Fibroblast of skin of right quadriceps (primary cell): Measurements from ENCODE around the gene ZW10.
"Not testable (repeated sequence)": the region's sequence is repeated elsewhere in the genome, so short reads cannot be mapped to it uniquely, and the experiment has no call there.

Source experiments
- DNase-seq: peaks from one replicate; pipeline ENCODE4 v3.0.0-alpha.2; 2013

Gene ZW10

GRCh38 chr11:113736323-113736722, 37.2 kb downstream of the ZW10 start:
- DNase-seq: no peak

- DNase-seq: no peak
Measured at GRCh38 chr11:113732092-113732491, 41.4 kb downstream of the ZW10 start.

GRCh38 chr11:113730887-113731726, 42.4 kb downstream of the ZW10 start:
- peak; percentile 57 for DNase-seq

GRCh38 chr11:113729456-113729855, 44.0 kb downstream of the ZW10 start:
- DNase-seq: no peak

GRCh38 chr11:113728814-113729213, 44.7 kb downstream of the ZW10 start:
- peak; percentile 11 for DNase-seq

- DNase-seq: no peak
Measured at GRCh38 chr11:113725913-113726312, 47.6 kb downstream of the ZW10 start.

GRCh38 chr11:113725407-113725806, 48.1 kb downstream of the ZW10 start:
- DNase-seq: no peak

GRCh38 chr11:113724778-113725177, 48.7 kb downstream of the ZW10 start:
- no peak for DNase-seq

- DNase-seq: no peak
Measured at GRCh38 chr11:113723787-113724186, 49.7 kb downstream of the ZW10 start.

- DNase-seq: no peak
Measured at GRCh38 chr11:113722934-113723333, 50.6 kb downstream of the ZW10 start.

GRCh38 chr11:113722221-113722620, 51.3 kb downstream of the ZW10 start:
- DNase-seq: no peak

GRCh38 chr11:113721462-113722066, 51.9 kb downstream of the ZW10 start:
- peak; percentile 48 for DNase-seq

- not testable (repeated sequence) for DNase-seq
Measured at GRCh38 chr11:113720478-113720877, 53.0 kb downstream of the ZW10 start.

- no peak for DNase-seq
Measured at GRCh38 chr11:113715882-113716625, 57.4 kb downstream of the ZW10 start.

GRCh38 chr11:113715273-113715672, 58.2 kb downstream of the ZW10 start:
- DNase-seq: no peak

- no peak for DNase-seq
Measured at GRCh38 chr11:113710989-113711388, 62.5 kb downstream of the ZW10 start.

GRCh38 chr11:113705871-113706655, 67.4 kb downstream of the ZW10 start, which contains the start of gene TMPRSS5:
Gene TMPRSS5, minus strand, starts transcription at chr11:113706308. Its CDS starts 84 bp downstream, at chr11:113706224.
- DNase-seq: no peak

GRCh38 chr11:113703551-113703950, 69.9 kb downstream of the ZW10 start:
- DNase-seq: not testable (repeated sequence)

- no peak for DNase-seq
Measured at GRCh38 chr11:113701491-113701890, 72.0 kb downstream of the ZW10 start.

GRCh38 chr11:113698515-113698914, 75.0 kb downstream of the ZW10 start:
- DNase-seq: no peak

- DNase-seq: no peak
Measured at GRCh38 chr11:113697756-113698407, 75.6 kb downstream of the ZW10 start.

- DNase-seq: no peak
Measured at GRCh38 chr11:113697111-113697510, 76.4 kb downstream of the ZW10 start.
